ENCODE data around the gene FAM72A.
"Not testable (repeated sequence)": the region's sequence is repeated elsewhere in the genome, so short reads cannot be mapped to it uniquely, and the experiment has no call there.

DNA sequence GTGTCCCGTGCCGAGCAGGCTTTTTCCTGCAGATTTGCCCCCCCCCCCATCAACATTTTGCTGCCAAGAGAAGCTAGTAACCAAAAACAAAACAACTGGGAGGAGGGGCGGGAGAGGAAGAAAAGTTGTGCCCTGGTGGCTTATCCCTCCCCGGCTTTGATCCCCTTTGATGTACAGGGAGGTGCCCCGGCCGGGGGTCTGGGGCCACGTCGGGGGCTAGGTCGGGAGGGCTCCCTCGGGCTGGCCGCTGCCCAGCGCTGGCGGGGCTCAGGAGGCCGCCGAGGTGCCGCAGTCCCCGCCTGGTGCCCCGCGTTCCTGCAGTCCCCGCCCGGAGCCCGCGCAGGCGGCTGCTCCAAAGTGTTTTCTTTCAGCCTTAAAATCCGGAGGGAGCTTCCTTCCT lies 2.2 kb upstream of the FAM72A start:
- TF ChIP-seq POLR2AphosphoS5, POLR2A (IDR thresholded peaks at IDR 0.05): not testable (repeated sequence)
- TF ChIP-seq, protein P1, sequence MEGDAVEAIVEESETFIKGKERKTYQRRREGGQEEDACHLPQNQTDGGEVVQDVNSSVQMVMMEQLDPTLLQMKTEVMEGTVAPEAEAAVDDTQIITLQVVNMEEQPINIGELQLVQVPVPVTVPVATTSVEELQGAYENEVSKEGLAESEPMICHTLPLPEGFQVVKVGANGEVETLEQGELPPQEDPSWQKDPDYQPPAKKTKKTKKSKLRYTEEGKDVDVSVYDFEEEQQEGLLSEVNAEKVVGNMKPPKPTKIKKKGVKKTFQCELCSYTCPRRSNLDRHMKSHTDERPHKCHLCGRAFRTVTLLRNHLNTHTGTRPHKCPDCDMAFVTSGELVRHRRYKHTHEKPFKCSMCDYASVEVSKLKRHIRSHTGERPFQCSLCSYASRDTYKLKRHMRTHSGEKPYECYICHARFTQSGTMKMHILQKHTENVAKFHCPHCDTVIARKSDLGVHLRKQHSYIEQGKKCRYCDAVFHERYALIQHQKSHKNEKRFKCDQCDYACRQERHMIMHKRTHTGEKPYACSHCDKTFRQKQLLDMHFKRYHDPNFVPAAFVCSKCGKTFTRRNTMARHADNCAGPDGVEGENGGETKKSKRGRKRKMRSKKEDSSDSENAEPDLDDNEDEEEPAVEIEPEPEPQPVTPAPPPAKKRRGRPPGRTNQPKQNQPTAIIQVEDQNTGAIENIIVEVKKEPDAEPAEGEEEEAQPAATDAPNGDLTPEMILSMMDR (IDR thresholded peaks at IDR 0.05) = not testable (repeated sequence)
